Ascending aorta (tissue), 2 donors: ENCODE measurements around the gene CCDC188. TPM values are rescaled to one million over a fixed set of nuclear protein-coding genes. Genes with fewer than 3 reads are reported as not detected.

Source experiments
- DNase-seq, 2 donors: peaks; one replicate each; pipeline ENCODE4 v3.0.0-alpha.2; 2019; ENCODE audit warnings: low spot score in 2 of 2
- H3K27ac ChIP-seq, 2 donors: fragments of 200-600 bp; sonication (generic); one replicate each; pipeline ENCODE4 v1.5.1; 2016 to 2017; ENCODE audit warnings: mild to moderate bottlenecking in 1 of 2
- H3K27me3 ChIP-seq: fragments of 200-600 bp; sonication (generic); one replicate; pipeline ENCODE4 v1.5.1; 2017
- H3K36me3 ChIP-seq, 2 donors: fragments of 200-600 bp; sonication (generic); one replicate each; pipeline ENCODE4 v1.5.1; 2016
- H3K4me1 ChIP-seq, 2 donors: fragments of 200-600 bp; sonication (generic); one replicate each; pipeline ENCODE4 v1.5.1; 2016 to 2017; ENCODE audit warnings: mild to moderate bottlenecking in 1 of 2
- H3K4me3 ChIP-seq, 2 donors: fragments of 200-600 bp; sonication (generic); one replicate each; pipeline ENCODE4 v1.5.1; 2016 to 2017; ENCODE audit warnings: mild to moderate bottlenecking in 1 of 2
- H3K9me3 ChIP-seq, 2 donors: fragments of 200-600 bp; sonication (generic); one replicate each; pipeline ENCODE4 v1.5.1; 2016
- intact Hi-C: fragments of 100-400 bp; cut with DNase I; formaldehyde crosslinking; loops from one replicate; pipeline ENCODE4 v1.15.1; 2023
- total RNA-seq: library from RNA; depleted of rRNA; stranded (reverse); fragments of >200 nt; gene quantifications from one replicate; pipeline ENCODE4 v1.1.0, GENCODE V29; 2016
- TF ChIP-seq, protein P1 (sequence below), 3 experiments: fragments of 200-600 bp in 2 of 3; fragments of 450-650 bp in 1 of 3; sonication (generic) in 2 of 3; IDR thresholded peaks; one replicate each; pipeline ENCODE4 v1.5.1; 2016 to 2019; ENCODE audit warnings: antibody characterized with exemption in 3 of 3, mild to moderate bottlenecking in 1 of 3, moderate library complexity in 1 of 3

CCDC188 gene
- total RNA-seq, 1 donor from 2014 or later, result not detected

DNA sequence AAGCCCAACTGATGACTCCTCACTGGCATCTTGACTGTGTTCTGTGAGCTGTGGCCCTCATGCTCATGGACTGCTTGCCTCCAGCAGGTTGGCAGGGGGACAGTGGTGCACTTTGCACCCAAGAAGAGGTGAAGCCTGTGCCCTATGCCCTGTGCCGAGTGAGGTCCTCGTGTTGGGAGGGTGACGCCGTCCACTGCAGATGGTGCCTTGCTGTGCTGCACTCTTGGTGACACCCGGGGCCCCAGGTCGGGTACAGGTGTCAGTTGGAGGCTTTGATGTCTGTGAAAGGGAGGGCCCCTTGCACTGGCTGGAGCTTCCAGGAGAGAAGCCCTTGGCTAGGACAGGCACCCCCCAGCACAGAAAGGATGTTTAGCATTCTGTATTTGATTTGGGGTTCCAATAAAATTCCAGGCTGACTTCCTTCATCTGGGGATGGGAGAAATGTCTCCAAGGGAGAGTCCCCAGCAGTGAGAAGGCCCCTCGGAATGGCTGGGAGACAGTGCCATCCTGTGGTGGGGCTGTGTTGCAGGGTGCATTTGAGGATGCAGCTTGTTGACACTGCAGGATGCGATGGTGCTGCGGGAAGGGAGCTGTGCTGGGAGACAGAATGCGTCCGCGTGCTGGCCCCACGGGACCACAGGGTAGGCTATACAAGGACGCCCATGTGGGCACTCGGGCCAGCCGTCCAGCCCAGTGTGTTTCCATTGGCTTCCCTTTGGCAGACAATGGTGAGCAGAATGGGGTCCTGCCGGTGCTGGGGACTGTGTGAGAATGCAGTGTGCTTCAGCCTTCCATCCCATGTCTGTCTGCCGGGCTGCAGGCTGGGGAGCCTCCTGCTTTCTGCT is 21.7 kb downstream of the CCDC188 start:
- no peak for DNase-seq
- H3K4me1 ChIP-seq, result peaks cover 14 to 18% of the 10 kb centered on the region in 2 donors
- no peak overlapping the region for H3K27ac ChIP-seq
- TF ChIP-seq, protein P1, sequence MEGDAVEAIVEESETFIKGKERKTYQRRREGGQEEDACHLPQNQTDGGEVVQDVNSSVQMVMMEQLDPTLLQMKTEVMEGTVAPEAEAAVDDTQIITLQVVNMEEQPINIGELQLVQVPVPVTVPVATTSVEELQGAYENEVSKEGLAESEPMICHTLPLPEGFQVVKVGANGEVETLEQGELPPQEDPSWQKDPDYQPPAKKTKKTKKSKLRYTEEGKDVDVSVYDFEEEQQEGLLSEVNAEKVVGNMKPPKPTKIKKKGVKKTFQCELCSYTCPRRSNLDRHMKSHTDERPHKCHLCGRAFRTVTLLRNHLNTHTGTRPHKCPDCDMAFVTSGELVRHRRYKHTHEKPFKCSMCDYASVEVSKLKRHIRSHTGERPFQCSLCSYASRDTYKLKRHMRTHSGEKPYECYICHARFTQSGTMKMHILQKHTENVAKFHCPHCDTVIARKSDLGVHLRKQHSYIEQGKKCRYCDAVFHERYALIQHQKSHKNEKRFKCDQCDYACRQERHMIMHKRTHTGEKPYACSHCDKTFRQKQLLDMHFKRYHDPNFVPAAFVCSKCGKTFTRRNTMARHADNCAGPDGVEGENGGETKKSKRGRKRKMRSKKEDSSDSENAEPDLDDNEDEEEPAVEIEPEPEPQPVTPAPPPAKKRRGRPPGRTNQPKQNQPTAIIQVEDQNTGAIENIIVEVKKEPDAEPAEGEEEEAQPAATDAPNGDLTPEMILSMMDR (IDR thresholded peaks at IDR 0.05), result peak in 1 of 3 experiments; percentile 18
- H3K9me3 ChIP-seq, result no peaks in the 10 kb centered on the region
- no peaks in the 10 kb centered on the region for H3K27me3 ChIP-seq
- intact Hi-C loops, result no loop called here
- H3K36me3 ChIP-seq, result peaks cover 24 to 30% of the 10 kb centered on the region in 2 donors
- no peak overlapping the region for H3K4me3 ChIP-seq

DNA sequence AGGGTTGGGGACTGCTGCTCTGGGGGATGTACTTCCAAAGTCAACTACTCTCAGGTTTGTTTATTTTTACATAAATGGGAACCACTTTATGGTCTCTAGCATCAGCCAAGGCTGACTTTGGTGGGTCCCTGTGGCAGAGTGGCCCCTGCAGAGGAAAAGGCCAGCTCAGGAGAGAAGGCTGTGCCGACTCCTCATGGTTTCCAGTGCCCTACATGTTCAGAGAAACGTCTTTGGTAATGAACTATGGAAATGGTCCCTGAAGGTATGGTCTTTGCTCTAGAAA is 22.3 kb downstream of the CCDC188 start:
- Histone ChIP-seq H3K4me3 (no peak overlapping the region), H3K27ac (no peak overlapping the region), H3K4me1 (peaks cover 9 to 13% of the 10 kb centered on the region in 2 donors), H3K9me3 (no peaks in the 10 kb centered on the region), H3K36me3 (peaks cover 29 to 36% of the 10 kb centered on the region in 2 donors), H3K27me3 (no peaks in the 10 kb centered on the region)
- DNase-seq, result no peak
- TF ChIP-seq, protein P1 (IDR thresholded peaks at IDR 0.05), result no peak
- intact Hi-C loops, result no loop called here

DNA sequence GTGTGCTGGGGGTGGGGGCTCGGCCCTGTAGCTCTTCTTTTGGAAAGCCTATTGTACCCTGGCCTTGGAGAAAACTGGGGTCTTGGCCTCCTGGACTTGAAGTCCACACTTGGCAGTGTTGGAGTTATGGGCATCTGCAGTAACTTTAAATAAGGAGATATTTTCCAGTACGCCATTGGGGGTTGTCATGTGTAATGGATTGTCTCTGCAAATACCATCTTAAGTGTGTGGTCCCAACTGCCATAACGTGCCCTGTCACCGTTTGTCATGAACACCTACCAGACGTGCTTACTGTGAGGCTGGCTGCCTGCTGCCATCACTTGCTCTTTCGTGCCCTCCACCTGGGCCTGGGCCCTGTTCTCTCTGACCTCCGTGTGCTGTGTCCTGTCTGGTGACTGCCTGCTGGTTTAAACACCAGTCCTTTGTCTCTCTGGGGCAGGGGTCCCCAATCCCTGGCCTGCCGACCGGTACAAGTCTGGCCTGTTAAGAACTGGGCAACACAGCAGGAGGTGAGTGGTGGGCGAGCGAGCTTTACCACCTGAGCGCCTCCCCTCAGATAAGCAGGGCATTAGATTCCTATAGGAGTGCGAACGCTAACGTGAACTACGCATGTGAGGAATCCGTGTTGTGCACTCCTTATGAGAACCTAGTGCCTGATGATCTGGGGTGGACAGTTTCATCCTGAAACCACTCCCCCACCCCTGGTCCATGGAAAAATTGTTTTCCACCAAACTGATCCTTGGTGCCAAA is 22.8 kb downstream of the CCDC188 start:
- no peaks in the 10 kb centered on the region for H3K27me3 ChIP-seq

DNA sequence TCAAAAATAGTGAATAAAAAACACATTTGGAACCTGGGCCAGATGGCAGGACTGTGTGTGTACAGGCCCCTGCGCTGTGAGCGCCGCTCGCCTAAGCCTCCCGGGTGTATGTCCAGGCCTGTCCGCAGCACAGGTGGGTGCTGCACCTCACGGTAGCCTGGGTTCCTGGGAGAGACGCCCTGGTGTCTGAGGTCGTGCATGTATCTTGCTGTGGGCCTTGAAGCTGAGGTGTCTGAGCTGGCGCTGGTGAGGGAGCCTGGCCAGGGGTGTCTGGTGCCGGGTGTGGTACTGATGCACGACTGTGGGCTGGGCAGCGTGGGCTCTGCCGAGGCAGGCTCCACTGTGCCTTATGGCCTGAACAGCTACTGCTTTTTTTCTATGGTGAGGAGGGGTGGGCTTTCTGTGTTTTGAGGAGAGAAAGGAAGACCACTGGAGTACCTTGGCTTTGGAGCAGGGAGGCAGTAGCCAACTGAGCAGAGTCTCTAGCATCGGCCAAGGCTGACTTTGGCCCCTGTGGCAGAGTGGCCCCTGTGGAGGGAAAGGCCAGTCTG is 23.5 kb downstream of the CCDC188 start:
- Histone ChIP-seq H3K27ac (no peak overlapping the region), H3K27me3 (no peaks in the 10 kb centered on the region), H3K4me1 (peaks cover 1 to 4% of the 10 kb centered on the region in 2 donors), H3K4me3 (no peak overlapping the region), H3K9me3 (no peaks in the 10 kb centered on the region), H3K36me3 (peaks cover 32 to 37% of the 10 kb centered on the region in 2 donors)
- no peak for DNase-seq
- intact Hi-C loops, result no loop called here
- TF ChIP-seq, protein P1 (IDR thresholded peaks at IDR 0.05), result no peak

More for the DNA sequence above, 22.8 kb downstream of the CCDC188 start:
- DNase-seq, result no peak
- no peaks in the 10 kb centered on the region for H3K9me3 ChIP-seq
- peaks cover 8 to 9% of the 10 kb centered on the region in 2 donors for H3K4me1 ChIP-seq
- H3K4me3 ChIP-seq, result no peak overlapping the region
- peaks cover 32 to 37% of the 10 kb centered on the region in 2 donors for H3K36me3 ChIP-seq
- intact Hi-C loops, result no loop called here
- TF ChIP-seq, protein P1 (IDR thresholded peaks at IDR 0.05), result no peak
- no peak overlapping the region for H3K27ac ChIP-seq

DNA sequence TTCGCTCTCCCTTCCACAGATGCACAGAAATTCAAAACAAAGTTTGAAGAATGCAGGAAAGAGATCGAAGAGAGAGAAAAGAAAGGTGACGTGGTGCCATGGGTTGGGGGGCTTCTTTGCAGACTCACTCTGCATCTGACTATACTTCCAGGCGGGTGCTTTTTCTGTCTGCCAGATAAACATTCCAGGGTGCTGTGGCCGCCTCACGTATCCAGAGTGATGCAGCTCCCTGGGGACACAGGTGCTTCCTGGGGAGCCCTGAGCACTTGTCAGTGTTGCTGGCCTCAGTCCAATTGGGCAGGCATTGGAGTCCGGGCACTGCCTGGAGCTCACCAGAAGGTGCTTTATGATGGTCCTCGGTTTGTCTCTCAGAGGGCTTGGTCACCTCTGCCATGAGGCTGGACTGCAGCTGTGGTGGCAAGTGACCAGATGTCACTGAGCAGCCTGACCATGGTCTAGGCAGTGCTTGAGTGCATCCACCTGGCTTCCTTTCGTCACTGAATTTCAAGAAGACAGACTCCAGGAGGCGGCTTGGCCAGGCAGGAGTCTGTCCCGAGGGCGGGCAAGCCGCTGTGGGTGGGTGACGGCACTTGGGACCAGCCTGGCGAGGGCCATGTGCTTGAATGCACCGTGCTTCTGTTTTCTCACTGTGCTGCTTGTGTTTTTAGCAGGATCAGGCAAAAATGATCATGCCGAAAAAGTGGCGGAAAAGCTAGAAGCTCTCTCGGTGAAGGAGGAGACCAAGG is 24.4 kb downstream of the CCDC188 start:
- H3K4me3 ChIP-seq, result no peak overlapping the region
- no peak overlapping the region for H3K27ac ChIP-seq
- intact Hi-C loops, result no loop called here

More for the DNA sequence above, 24.4 kb downstream of the CCDC188 start:
- TF ChIP-seq, protein P1 (IDR thresholded peaks at IDR 0.05), result no peak
- Histone ChIP-seq H3K9me3 (no peaks in the 10 kb centered on the region), H3K36me3 (peaks cover 38 to 46% of the 10 kb centered on the region in 2 donors), H3K4me1 (peaks cover 0 to 3% of the 10 kb centered on the region in 2 donors), H3K27me3 (no peaks in the 10 kb centered on the region)
- DNase-seq, result no peak
